Prostate gland (tissue), 2 donors: ENCODE measurements around the gene KCNK7.

Source experiments
- POLR2A ChIP-seq: fragments of 450-650 bp; IDR thresholded peaks from one replicate; pipeline ENCODE4 v1.6.1; 2016; ENCODE audit warnings: antibody characterized with exemption, mild to moderate bottlenecking
- POLR2AphosphoS5 ChIP-seq: sonication (generic); formaldehyde crosslinking; IDR thresholded peaks from one replicate; pipeline ENCODE4 v1.6.1; 2017; ENCODE audit warnings: antibody characterized with exemption
- TF ChIP-seq, protein P1 (sequence below), 4 experiments: fragments of 200-600 bp in 2 of 4; fragments of 450-650 bp in 2 of 4; sonication (generic) in 2 of 4; IDR thresholded peaks; 1 replicate in 3 of 4; 2 replicates in 1 of 4; pipeline ENCODE4 v1.5.1; 2016 to 2019; ENCODE audit warnings: antibody characterized with exemption in 4 of 4, mild to moderate bottlenecking in 2 of 4, moderate library complexity in 2 of 4

DNA sequence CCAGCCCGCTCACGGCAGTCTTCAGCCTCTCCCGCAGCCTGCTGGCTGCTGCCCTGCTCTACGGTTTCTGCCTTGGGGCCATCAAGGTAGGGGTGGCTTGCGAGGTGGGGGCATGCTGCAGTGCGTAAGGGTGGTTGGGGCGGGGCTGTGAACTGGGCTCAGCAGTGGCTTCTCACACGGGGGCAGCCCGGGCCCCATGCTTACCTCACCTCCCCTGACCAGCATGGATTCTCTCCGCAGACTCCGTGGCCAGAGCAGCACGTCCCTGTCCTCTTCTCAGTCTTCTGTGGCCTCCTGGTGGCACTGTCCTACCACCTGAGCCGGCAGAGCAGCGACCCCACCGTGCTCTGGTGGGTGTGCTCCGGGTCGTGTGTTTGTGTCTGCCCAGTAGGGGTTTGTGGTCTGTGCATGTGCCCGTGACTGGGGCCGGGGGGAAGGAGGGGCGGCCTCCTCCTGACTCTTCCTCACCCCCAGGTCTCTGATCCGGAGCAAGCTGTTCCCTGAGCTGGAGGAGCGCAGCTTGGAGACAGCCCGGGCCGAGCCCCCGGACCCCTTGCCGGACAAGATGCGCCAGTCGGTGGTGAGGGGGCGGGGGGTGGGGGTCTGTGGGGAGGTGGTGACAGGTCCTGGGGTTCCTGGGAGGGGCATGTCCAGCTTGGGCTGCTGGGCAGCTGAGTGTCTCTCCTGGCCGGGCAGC, 29.5 kb upstream of the KCNK7 start:
- TF ChIP-seq, protein P1, sequence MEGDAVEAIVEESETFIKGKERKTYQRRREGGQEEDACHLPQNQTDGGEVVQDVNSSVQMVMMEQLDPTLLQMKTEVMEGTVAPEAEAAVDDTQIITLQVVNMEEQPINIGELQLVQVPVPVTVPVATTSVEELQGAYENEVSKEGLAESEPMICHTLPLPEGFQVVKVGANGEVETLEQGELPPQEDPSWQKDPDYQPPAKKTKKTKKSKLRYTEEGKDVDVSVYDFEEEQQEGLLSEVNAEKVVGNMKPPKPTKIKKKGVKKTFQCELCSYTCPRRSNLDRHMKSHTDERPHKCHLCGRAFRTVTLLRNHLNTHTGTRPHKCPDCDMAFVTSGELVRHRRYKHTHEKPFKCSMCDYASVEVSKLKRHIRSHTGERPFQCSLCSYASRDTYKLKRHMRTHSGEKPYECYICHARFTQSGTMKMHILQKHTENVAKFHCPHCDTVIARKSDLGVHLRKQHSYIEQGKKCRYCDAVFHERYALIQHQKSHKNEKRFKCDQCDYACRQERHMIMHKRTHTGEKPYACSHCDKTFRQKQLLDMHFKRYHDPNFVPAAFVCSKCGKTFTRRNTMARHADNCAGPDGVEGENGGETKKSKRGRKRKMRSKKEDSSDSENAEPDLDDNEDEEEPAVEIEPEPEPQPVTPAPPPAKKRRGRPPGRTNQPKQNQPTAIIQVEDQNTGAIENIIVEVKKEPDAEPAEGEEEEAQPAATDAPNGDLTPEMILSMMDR (IDR thresholded peaks at IDR 0.05) = no peak
- TF ChIP-seq POLR2AphosphoS5 (no peak), POLR2A (no peak)
